Liver (tissue), 3 donors: ENCODE measurements around the gene GSTM1.

ENCODE experiments used
- RAD21 ChIP-seq, 2 donors: IDR thresholded peaks; 2 replicates each; pipeline ENCODE4 v1.6.1; 2016; ENCODE audit warnings: antibody characterized with exemption in 2 of 2, mild to moderate bottlenecking in 2 of 2
- RXRA ChIP-seq, 2 donors: IDR thresholded peaks; 2 replicates each; pipeline ENCODE4 v1.6.1; 2017 to 2018; ENCODE audit warnings: antibody characterized with exemption in 2 of 2, mild to moderate bottlenecking in 1 of 2
- YY1 ChIP-seq: IDR thresholded peaks from 2 replicates; pipeline ENCODE4 v1.6.1; 2016; ENCODE audit warnings: antibody characterized with exemption, mild to moderate bottlenecking
- TF ChIP-seq, protein P1 (sequence below): fragments of 150-350 bp; IDR thresholded peaks from 2 replicates; pipeline ENCODE4 v1.5.1; 2017; ENCODE audit warnings: improper control_type of control experiment, low read depth, low read length; ENCODE audit not compliant: missing input control
- donor health status: healthy.
- donor health status: healthy.

DNA sequence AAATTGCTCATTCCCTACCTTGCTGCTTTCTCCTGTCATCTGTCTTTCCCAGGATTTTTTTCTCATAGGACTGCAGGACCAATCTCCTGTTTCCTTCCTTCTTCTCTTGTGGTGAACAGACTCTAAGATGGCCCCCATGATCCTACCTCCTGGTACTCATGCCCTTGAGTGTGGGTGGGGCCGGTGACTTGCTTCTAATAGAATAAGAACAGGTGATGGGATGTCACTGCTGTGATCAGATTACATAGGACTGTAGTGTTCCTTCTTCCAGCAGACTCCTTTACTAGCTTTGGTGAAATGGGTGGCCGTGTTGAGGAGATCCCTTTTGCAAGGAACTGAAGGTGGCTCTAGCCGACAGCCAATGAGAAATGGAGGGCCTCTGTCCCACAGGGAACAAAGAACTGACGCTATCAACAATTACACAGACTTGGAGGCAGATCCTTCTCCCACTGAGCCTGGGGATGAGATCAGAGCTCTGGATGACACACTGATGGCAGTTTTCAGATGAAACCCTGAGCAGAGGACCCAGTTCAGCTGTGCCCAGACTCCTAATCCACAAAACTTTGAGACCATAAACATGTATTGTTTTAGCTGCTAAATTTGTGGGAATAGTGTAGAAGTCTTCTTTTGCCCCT, 45.7 kb downstream of the GSTM1 start:
- TF ChIP-seq, protein P1, sequence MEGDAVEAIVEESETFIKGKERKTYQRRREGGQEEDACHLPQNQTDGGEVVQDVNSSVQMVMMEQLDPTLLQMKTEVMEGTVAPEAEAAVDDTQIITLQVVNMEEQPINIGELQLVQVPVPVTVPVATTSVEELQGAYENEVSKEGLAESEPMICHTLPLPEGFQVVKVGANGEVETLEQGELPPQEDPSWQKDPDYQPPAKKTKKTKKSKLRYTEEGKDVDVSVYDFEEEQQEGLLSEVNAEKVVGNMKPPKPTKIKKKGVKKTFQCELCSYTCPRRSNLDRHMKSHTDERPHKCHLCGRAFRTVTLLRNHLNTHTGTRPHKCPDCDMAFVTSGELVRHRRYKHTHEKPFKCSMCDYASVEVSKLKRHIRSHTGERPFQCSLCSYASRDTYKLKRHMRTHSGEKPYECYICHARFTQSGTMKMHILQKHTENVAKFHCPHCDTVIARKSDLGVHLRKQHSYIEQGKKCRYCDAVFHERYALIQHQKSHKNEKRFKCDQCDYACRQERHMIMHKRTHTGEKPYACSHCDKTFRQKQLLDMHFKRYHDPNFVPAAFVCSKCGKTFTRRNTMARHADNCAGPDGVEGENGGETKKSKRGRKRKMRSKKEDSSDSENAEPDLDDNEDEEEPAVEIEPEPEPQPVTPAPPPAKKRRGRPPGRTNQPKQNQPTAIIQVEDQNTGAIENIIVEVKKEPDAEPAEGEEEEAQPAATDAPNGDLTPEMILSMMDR = no peak
- no peak for TF ChIP-seq RXRA (IDR thresholded peaks at IDR 0.05)
- TF ChIP-seq YY1 = no peak
- TF ChIP-seq RAD21 (IDR thresholded peaks at IDR 0.05) = no peak
